Measurements from ENCODE around the gene ECM2.

Gene ECM2

DNA sequence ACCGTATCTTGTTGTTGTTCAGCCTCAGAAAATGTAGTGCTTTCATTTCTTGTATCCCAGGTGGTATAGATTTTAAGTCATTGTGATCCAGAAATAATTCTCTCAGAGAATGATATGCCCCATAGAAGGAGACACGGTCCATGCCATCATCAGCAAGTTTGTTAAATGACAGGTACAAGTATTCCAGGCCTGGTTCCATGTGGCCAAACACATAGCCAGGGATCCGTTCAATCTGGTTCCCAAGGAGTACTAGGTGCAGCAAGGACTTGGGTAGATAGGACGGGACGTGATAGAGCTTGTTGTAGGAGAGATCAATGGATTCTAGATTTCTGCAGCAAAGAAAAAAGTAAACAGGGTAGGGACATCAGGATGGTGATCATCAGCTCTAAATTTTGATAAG, 35.1 kb downstream of the ECM2 start:
- DNase-seq (ENCODE audit: low spot score), result no peak

- peak; percentile 26 for DNase-seq (ENCODE audit: low spot score)
Measured at GRCh38 chr9:92499701-92500100, 36.1 kb downstream of the ECM2 start.

DNA sequence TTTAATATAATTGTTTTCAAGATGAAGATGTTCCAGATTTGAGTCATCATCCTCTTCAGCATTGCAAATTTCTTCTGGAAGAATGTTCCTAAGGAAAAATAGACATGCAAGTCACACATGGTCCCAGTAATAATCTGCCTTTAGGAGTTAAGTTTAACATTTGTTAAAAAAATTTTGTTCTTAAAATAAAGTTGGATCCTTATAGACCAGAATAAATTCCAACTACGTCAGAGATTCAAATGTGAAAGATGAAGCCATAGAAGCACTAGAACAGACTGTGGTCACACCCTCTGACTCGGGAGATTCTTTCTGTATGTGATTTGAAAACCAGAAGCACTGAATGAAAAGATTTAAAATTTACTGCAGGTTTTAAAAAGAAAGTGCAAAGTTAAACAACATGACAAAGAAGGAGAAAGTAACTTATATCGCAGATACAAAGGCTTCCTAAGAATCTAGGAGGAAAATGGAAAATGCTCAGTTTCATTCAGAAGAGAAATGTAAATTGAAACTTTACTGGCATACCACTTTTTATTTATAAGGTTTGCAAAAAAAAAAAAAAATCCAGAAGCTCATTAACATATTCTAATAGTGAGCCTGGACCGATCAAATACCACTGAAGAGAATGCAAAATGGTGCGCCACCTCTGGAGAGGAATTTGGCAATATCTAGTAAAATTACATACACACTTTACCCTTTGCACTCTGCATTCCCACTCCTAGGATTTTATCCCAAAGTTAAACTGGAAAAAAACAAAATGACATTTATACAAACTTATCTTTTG, 39.2 kb downstream of the ECM2 start:
- DNase-seq (ENCODE audit: low spot score), result no peak

- no peak for DNase-seq (ENCODE audit: low spot score)
Measured at GRCh38 chr9:92494856-92495255, 40.9 kb downstream of the ECM2 start.

- no peak for DNase-seq (ENCODE audit: low spot score)
Measured at GRCh38 chr9:92493749-92494387, 41.9 kb downstream of the ECM2 start.

- no peak for DNase-seq (ENCODE audit: low spot score)
Measured at GRCh38 chr9:92492781-92493401, 42.9 kb downstream of the ECM2 start.

DNA sequence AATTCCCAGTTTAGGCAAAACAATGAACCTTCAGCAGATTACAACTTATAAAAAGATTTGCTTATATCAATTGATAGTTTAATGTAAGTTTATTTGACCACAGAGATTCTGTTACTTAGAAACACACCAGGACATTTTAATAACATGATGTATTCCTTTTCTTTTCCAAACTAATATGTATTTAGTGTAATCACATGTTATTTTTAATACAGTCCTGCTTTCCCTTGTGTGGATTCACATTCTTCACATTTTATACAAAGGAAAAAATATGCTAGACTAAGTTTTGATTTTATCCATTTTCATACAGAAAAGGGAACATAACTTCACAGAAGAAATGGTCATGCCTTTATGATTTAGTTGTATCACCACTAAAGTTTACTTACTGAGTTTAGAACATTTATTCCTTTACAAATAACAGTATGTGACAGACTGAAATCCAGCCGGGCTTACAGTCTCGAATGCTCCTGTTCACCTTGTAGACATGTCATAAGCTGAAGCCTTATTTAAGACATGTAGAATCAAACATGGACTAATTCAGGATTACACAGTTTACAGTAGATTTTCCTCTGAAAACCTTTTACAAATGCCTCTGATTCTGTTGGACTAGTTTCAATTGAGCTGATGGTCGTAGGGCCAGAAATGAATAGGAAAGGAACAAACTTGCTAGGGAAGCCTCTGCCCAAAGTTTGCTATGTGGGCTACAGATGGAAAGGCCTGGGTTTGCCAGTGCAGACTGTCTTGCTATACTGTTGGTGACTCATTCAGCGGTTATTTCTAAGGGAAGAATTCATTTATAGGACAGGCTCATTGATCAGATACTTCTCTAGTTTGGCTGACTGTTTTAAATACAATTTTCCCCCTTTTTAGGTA, 46.9 kb downstream of the ECM2 start:
- DNase-seq (ENCODE audit: low spot score), result no peak

DNA sequence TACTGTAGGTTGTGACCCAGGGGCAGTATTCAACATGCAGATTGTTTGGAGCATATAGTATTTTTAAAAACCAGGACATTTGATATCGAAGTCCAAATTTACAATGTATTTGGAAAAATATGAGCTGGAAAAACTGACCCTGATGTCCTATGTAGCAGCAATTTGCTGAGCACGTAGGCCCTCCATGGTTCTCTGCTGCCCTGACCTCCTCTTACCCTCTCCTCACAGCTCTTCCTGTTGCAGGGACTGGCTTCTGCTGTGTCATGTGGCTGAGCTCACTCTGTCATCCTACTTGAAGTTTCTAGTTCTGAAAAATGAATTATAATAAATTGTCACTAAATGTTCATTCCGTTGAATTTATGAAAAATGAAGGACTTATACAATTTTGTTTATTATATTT, 49.4 kb downstream of the ECM2 start:
- DNase-seq (ENCODE audit: low spot score), result no peak

DNA sequence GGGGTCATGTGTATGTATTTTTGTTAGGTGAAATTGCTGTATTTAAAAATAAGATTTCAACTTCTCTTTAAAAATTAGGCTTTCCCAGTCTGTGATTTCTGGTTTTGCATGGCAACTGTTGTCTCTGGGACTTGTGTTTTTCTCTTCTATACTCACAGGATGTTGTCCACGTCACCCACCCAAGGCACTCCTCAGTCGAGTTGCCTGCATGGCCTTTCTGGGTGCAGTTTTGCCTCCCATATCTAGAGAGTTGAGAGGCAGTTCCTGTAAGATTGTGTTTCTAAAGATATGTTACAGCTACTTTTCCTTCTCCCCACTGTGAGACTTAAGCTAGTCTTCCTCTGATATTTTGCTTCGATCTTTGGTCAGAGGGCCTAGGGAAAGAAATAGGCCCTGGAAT, 51.2 kb downstream of the ECM2 start:
- DNase-seq (ENCODE audit: low spot score), result no peak

GRCh38 chr9:92483627-92484545, 51.9 kb downstream of the ECM2 start:
- no peak for DNase-seq (ENCODE audit: low spot score)

GRCh38 chr9:92482805-92483204, 53.0 kb downstream of the ECM2 start:
- DNase-seq (ENCODE audit: low spot score), result no peak

GRCh38 chr9:92482329-92482728, 53.5 kb downstream of the ECM2 start, which contains the start of gene ASPN:
Gene ASPN, minus strand, starts transcription at chr9:92482506.
- DNase-seq (ENCODE audit: low spot score), result no peak

DNA sequence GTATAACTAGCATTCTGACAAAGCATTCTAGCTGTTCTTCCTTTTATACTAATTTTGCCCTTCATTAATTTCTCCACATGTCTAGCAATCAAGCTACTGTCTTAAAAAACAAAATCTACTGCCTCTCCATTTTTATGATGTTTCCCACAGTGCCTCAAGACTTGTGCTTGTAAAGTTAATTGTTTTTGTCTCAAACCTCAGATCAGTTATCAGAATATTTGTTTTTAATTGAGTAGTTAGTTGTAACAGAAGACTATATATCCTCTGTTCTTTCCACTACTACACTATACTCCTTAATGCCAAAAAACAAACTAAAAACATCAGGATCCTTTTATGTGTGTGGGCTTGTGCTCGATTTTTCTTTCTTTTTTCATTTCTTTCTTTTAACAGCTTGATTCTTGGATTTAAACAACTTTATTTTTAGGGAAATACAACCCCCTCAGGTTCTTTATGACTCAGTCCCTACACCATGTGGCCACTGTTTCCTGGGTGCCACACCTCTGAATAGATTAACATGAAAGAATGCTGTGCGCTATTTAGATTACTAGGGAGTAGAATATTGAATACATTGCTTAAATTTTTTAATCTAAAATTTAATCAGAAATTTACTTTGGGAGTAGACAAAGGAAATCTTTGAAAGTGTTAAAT, 54.7 kb downstream of the ECM2 start:
- no peak for DNase-seq (ENCODE audit: low spot score)

DNA sequence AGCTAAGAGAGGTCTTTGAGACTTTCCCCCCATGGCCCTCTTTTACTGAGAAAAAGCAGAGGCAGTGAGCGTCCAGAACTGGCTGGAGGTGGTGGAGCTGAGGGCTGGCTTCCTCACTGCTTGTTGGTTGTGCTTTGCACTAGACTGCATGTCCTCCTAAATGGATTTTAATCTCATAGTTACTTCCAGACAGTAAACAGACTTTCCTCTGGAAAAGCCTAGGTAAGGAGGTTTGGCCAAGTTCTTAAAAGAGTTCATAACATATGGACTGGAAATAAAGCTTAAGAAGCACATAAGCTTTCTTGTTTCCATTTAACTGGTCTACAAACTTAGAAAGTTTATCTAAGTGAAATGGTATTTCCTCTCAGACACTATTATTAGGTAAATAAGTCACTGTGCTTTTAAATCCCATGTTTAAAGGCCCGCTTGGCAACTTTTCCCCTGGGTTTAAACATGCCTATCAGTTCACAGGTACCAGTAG, 55.5 kb downstream of the ECM2 start:
- no peak for DNase-seq (ENCODE audit: low spot score)

- DNase-seq (ENCODE audit: low spot score), result no peak
Measured at GRCh38 chr9:92479346-92479745, 56.4 kb downstream of the ECM2 start.

DNA sequence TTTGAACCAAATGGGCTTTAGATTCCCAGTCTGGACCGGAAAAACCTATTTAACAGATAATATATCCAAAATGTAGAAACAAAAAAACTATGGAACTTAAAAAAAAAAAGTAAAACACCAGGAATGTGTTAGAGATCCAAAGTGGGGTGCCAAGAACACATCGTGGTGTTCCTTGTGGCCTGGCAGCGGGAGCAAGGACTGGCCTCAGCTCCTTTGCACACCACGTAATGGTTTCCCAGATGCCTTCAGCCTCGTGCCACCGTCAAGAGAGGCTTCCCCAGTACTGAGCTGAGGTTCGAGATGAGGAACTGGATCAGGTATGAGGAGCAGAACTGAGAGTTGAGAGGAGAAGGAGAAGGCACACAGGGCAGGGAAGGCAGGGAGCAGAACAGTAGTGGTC, 57.0 kb downstream of the ECM2 start:
- DNase-seq (ENCODE audit: low spot score), result no peak

DNA sequence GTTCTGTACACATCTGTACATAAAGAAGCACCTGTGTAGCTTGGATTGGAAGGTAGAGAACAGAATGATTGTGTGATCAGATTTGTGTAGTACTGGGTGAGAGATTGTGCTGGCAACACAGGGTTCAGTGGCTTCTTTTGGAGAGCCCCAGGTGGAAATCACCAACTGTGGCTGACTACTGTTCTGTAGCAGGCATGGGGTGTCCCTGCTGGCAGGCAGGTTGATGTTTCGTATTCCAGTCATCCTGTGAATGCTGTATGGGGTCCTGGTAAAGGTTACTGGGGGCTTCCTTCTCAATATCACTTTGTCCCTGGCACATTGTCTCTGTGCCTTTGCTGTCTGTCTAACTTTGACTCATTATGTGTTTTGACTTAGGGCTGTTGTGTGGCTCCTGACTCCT, 58.8 kb downstream of the ECM2 start:
- DNase-seq (ENCODE audit: low spot score), result no peak

GRCh38 chr9:92474587-92474986, 61.2 kb downstream of the ECM2 start:
- no peak for DNase-seq (ENCODE audit: low spot score)

- DNase-seq (ENCODE audit: low spot score), result peak; percentile 87
Measured at GRCh38 chr9:92468206-92468605, 67.6 kb downstream of the ECM2 start.

DNA sequence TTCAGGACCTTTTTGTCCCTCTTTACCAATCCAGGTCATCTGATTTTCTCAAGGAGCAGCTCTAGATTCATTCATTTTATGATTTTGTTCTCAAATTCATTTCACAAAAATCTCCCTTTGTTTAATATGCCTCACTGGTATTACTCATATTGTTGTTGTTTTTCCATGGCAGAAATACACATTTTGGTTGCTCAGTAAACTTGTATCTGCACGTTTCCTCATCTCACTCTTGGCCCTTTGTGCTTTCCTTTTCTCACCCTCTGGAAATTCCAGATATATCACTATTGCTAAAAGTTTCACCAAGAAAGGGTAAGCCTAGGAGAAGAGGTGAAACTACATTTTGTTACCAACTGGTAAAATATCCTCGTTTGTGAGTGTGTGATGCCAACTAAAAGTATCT, 68.3 kb downstream of the ECM2 start:
- DNase-seq (ENCODE audit: low spot score), result no peak

- DNase-seq (ENCODE audit: low spot score), result no peak
Measured at GRCh38 chr9:92467041-92467440, 68.7 kb downstream of the ECM2 start.

All from pons (tissue), 1 donor.